Adrenal gland (tissue), 12 donors: ENCODE data around the gene PHF13. TPM values are rescaled to one million over a fixed set of nuclear protein-coding genes. Genes with fewer than 3 reads are reported as not detected.
A peak's percentile ranks its signal among the peaks of the same experiment; 100 is the strongest.

Experiments used
- DNase-seq, 7 donors: peaks; one replicate each; pipeline ENCODE4 v3.0.0-alpha.2; 2019 to 2020
- H3K27ac ChIP-seq, 5 donors: fragments of 200-600 bp; sonication (generic) in 4 of 5; 1 replicate in 3 of 5; 2 replicates in 2 of 5; pipeline versions ENCODE4 v1.5.1 to v1.8.0; 2016 to 2020; ENCODE audit warnings: mild to moderate bottlenecking in 1 of 5
- H3K27me3 ChIP-seq: fragments of 200-600 bp; 2 replicates; pipeline ENCODE4 v1.8.0; 2021
- H3K36me3 ChIP-seq, 2 donors: fragments of 200-600 bp; replicated peaks in 1 of 2; 1 replicate in 1 of 2; 2 replicates in 1 of 2; pipeline versions ENCODE4 v1.5.1 to v1.8.0; 2018 to 2022
- H3K4me1 ChIP-seq, 2 donors: fragments of 200-600 bp; replicated peaks in 1 of 2; 1 replicate in 1 of 2; 2 replicates in 1 of 2; pipeline versions ENCODE4 v1.5.1 to v1.8.0; 2018 to 2021
- H3K4me3 ChIP-seq, 4 donors: fragments of 200-600 bp; sonication (generic) in 3 of 4; one replicate each; pipeline ENCODE4 v1.5.1; 2016 to 2018
- H3K9me3 ChIP-seq, 3 donors: fragments of 200-600 bp; sonication (generic) in 1 of 3; replicated peaks in 1 of 3; 1 replicate in 2 of 3; 2 replicates in 1 of 3; pipeline versions ENCODE4 v1.5.1 to v1.8.0; 2016 to 2021
- POLR2A ChIP-seq, 2 donors: fragments of 450-650 bp; IDR thresholded peaks; one replicate each; pipeline ENCODE4 v1.6.1; 2017; ENCODE audit warnings: antibody characterized with exemption in 2 of 2, mild to moderate bottlenecking in 2 of 2, moderate library complexity in 1 of 2
- WGBS, 4 donors: extraction: QIAGEN DNeasy Blood & Tissue Kit in 2 of 4; methylation state at CpG; one replicate each; pipeline versions ENCODE4 v1.1.5 to v1.1.7; 2013 to 2017; 5-methylcytosine and 5-hydroxymethylcytosine counted together
- intact Hi-C, 2 donors: fragments of 100-400 bp; cut with DNase I; formaldehyde crosslinking; loops; one replicate each; pipeline versions ENCODE4 v1.14.1 to v1.15.0; 2022 to 2023
- polyA plus RNA-seq, 3 donors: library from polyadenylated mRNA; stranded (reverse); fragments of 200-250 nt in 2 of 3; fragments of 350-450 nt in 1 of 3; fragmentation: Illumina TruSeq in 1 of 3; extraction: RNeasy Lipid Tissue Mini Kit (QIAGEN cat#74804) in 1 of 3; gene quantifications; one replicate each; pipeline ENCODE4 v1.2.3, GENCODE V29; 2013 to 2014
- total RNA-seq, 9 donors: library from RNA; depleted of rRNA in 4 of 9; stranded (reverse); fragments of >200 nt in 4 of 9; fragments of 120-200 nt in 1 of 9; fragmentation: NEBNext Ultra II Directional in 1 of 9; extraction: Animal tissue kit (Norgen Biotek cat#: 25700) in 1 of 9; gene quantifications; one replicate each; pipeline versions ENCODE4 v1.1.0 to v1.2.4, GENCODE V29; 2013 to 2023
- TF ChIP-seq, protein P1 (sequence below), 6 experiments: fragments of 450-650 bp in 4 of 6; fragments of 200-600 bp in 2 of 6; sonication (generic) in 1 of 6; IDR thresholded peaks; 1 replicate in 5 of 6; 2 replicates in 1 of 6; pipeline versions ENCODE4 v1.5.1 to v1.8.0; 2016 to 2021; ENCODE audit warnings: antibody characterized with exemption in 6 of 6, mild to moderate bottlenecking in 2 of 6, moderate library complexity in 1 of 6
- donor health status: healthy with polysubstance abuse.
- donor health status: Bipolar disorder and iron deficiency.
- donor health status: DM: yes; HTN: yes; CAD: no.
- donor health status: DM: no; HTN: no; CAD: no.
- donor health status: DM: no; HTN: no; CAD: no.
- donor health status: DM: yes; HTN: yes; CAD: no.

PHF13 gene
- total and polyA plus RNA-seq, 12 donors = 4.7 to 20.1 (median 12.9) TPM

DNA sequence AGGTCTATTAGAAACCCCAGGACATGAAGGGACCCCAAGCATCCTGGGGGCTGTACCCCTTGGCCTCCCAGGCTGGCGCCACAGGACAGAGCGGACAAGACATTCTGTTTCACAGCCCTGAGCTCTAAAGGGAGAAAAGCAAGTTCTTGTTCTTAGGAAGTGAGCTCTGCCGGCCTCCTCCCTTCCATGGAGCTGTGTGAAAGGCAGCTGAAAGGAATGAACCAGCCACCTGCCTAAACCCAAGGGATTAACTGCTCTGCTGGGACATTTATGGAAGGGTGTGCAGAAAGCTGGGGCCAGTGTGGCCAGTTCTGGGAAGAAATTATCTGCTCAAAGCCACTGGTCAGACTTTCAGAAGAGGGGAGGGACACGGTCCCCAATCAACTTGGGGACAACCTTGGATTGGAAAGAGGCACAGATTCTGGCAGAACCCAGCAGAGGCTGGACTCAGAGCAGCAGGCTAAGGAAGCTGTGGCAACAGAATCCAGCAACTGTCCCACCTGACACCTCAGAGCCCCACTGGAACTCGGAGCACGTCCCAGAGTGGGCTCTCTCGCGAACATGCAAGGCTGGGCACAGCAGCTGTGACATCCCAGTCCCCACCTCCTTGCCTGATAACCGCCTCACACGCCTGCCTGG is 13.0 kb upstream of the PHF13 start:
- peak overlapping the region in 3 of 4 donors; percentile 14 to 71 (median 58) for H3K4me3 ChIP-seq
- H3K27ac ChIP-seq = peak overlapping the region; percentile 55 to 99 (median 98)
- H3K9me3 ChIP-seq = no peaks in the 10 kb centered on the region
- peaks cover 43 to 59% of the 10 kb centered on the region in 2 donors for H3K4me1 ChIP-seq
- WGBS, 4 donors = 14 to 20% (median 15%) methylated on average over 8 to 10 of the region's 10 CpGs
- peaks cover 0 to 40% of the 10 kb centered on the region in 2 donors for H3K36me3 ChIP-seq
- TF ChIP-seq POLR2A (IDR thresholded peaks at IDR 0.05) = peak in 1 of 2 donors; percentile 21
- TF ChIP-seq, protein P1, sequence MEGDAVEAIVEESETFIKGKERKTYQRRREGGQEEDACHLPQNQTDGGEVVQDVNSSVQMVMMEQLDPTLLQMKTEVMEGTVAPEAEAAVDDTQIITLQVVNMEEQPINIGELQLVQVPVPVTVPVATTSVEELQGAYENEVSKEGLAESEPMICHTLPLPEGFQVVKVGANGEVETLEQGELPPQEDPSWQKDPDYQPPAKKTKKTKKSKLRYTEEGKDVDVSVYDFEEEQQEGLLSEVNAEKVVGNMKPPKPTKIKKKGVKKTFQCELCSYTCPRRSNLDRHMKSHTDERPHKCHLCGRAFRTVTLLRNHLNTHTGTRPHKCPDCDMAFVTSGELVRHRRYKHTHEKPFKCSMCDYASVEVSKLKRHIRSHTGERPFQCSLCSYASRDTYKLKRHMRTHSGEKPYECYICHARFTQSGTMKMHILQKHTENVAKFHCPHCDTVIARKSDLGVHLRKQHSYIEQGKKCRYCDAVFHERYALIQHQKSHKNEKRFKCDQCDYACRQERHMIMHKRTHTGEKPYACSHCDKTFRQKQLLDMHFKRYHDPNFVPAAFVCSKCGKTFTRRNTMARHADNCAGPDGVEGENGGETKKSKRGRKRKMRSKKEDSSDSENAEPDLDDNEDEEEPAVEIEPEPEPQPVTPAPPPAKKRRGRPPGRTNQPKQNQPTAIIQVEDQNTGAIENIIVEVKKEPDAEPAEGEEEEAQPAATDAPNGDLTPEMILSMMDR (IDR thresholded peaks at IDR 0.05) = no peak
- DNase-seq = peak in 2 of 7 donors; percentile 35 to 59
- H3K27me3 ChIP-seq = no peaks in the 10 kb centered on the region
- intact Hi-C loops = no loop called here

DNA sequence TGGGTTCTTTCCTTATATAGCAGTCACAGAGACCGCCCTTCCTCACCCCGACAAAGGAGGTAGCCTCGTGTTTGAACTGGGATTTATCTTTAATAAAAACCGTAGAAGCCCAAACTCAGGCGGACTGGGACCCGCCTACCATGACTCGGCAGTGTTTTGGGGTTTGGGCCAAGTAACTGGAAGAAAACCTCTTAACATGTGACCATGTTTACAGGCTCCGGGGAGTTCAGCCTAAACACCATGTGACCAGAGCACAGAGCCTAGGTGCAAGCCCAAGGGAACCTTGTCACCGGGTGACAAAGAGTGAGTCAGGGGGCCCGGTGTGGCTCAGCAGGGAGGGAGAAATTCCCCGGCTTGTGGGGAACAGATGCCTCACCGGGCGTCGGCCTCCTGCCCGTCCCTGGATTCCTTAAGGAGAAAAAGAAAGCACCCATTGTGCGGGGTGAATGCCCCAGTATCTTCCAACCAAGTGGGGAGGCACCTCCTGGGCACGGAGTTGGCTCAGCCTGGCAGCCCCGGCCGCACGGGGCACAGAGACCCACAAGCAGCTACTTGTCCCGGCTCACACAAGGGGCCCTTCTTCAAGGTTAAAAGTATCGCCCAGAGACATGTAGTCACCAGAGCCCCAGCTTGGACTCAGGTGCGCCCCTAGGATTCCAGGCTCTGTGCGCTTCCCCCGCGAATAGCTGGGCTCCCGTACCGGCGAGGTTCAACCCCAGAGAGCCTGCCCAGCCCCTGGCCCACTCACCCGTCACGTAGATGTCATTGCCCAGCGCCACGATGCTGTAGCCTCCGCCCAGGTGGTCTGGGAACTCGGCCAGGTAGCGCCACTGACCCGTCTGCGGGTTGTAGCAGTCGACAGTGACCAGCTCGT is 12.2 kb upstream of the PHF13 start:
- DNase-seq = peak; percentile 90 to 97 (median 96)
- no peaks in the 10 kb centered on the region for H3K9me3 ChIP-seq
- 0 to 1% (median 1%) methylated on average over 11 to 40 of the region's 40 CpGs for WGBS, 4 donors
- peaks cover 0 to 33% of the 10 kb centered on the region in 2 donors for H3K36me3 ChIP-seq
- H3K27ac ChIP-seq = peak overlapping the region; percentile 55 to 99 (median 98)
- intact Hi-C loops = no loop called here
- TF ChIP-seq, protein P1 (IDR thresholded peaks at IDR 0.05) = peak in 1 of 6 experiments; percentile 6
- peak in 1 of 2 donors; percentile 95 for TF ChIP-seq POLR2A (IDR thresholded peaks at IDR 0.05)
- H3K27me3 ChIP-seq = no peaks in the 10 kb centered on the region
- H3K4me1 ChIP-seq = peaks cover 43 to 59% of the 10 kb centered on the region in 2 donors
- H3K4me3 ChIP-seq = peak overlapping the region; percentile 14 to 71 (median 44)

DNA sequence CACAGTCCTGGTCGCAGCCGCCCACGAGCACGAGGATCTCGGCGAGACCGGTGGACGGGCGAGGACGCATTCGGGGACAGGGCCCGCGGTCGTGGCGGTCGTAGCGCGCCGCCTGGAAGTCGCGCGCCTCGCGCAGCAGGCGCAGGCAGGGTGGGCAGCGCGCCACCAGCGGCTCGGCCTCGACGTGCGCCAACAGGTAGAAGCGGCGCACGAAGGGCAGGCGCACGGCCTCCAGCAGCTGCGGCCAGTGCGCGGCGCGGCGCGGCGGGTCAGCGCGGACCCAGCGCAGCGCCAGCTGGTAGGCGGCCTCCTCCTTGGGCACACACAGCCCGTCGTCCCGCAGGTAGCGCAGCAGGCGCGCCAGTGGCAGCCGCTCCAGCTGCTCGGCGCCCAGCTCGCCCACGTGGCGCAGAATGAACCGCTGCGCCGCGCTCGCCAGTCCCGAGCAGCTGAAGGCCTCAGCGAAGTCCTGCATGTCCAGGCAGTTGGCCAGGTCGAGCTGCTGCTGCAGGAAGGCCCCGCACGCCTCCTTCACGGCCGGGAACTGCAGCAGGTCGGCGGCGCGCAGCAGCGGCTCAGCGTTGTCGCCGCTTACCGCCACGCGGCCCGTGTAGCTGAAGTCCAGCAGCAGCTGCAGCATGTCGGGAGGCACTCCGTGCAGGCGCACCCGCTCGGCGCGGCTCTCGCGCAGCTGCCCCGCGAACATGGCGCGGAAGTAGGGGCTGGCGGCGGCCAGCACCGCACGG is 11.4 kb upstream of the PHF13 start:
- DNase-seq = peak; percentile 64 to 80 (median 71)
- intact Hi-C loops = no loop called here
- no peak for TF ChIP-seq POLR2A (IDR thresholded peaks at IDR 0.05)
- TF ChIP-seq, protein P1 (IDR thresholded peaks at IDR 0.05) = peak in 1 of 6 experiments; percentile 4
- Histone ChIP-seq H3K4me1 (peaks cover 38 to 52% of the 10 kb centered on the region in 2 donors), H3K27ac (peak overlapping the region; percentile 55 to 99 (median 98)), H3K27me3 (no peaks in the 10 kb centered on the region), H3K9me3 (no peaks in the 10 kb centered on the region), H3K4me3 (peak overlapping the region; percentile 14 to 71 (median 44)), H3K36me3 (peaks cover 0 to 25% of the 10 kb centered on the region in 2 donors)
- 0% methylated on average over 36 to 103 of the region's 103 CpGs; no CpG with 5 or more reads in 1 of the 4 donors for WGBS, 4 donors
